Panc1 (cell line): ENCODE measurements around the gene CYP2C19. TPM values are rescaled to one million over a fixed set of nuclear protein-coding genes. Genes with fewer than 3 reads are reported as not detected.

Source experiments
- ATAC-seq: fragments of 200-7000 bp; cut with Tn5 transposase; 2 replicates; pipeline ENCODE4 v1.9.1; 2020; ENCODE audit warnings: mild to moderate bottlenecking, moderate library complexity
- Bru-seq: library from RNA; stranded (reverse); fragments of 400-500 nt; gene quantifications from one replicate; lab custom pipeline; 2021; lab: Mats Ljungman, UMichigan
- BruChase-seq, 2 experiments: library from RNA; stranded (reverse); fragments of 400-500 nt; gene quantifications; one replicate each; lab custom pipeline; 2021; lab: Mats Ljungman, UMichigan
- BruUV-seq: library from RNA; stranded (reverse); fragments of 400-500 nt; replicated peaks from 2 replicates; lab custom pipeline; 2021; lab: Mats Ljungman, UMichigan
- CTCF ChIA-PET: fragments of 300-600 bp; sonication (Branson Sonifier 250); formaldehyde crosslinking; loops from one replicate; lab custom pipeline; 2022; ENCODE audit warnings: antibody characterized with exemption; lab: Charles Lee
- POLR2A ChIA-PET: fragments of 300-600 bp; sonication (Branson Sonifier 250); formaldehyde crosslinking; loops from one replicate; lab custom pipeline; 2022; ENCODE audit warnings: antibody characterized with exemption; lab: Charles Lee
- DNase-seq: peaks from one replicate; pipeline ENCODE4 v3.0.0-alpha.2; 2010; ENCODE audit warnings: low read depth, low spot score
- H3K27ac ChIP-seq: 2 replicates; pipeline ENCODE4 v1.5.1; 2011; ENCODE audit warnings: mild to moderate bottlenecking, low read length, inconsistent platforms
- H3K27me3 ChIP-seq: fragments of 200-500 bp; sonication (Bioruptor generic); 2 replicates; pipeline ENCODE4 v1.6.0; 2014; ENCODE audit warnings: low read length, inconsistent platforms; ENCODE audit not compliant: control insufficient read depth, insufficient read depth
- H3K36me3 ChIP-seq: fragments of 200-500 bp; sonication (Bioruptor generic); 2 replicates; pipeline ENCODE4 v1.5.1; 2014; ENCODE audit warnings: inconsistent platforms, mild to moderate bottlenecking, low read length, moderate library complexity; ENCODE audit not compliant: control insufficient read depth, insufficient read depth
- H3K4me1 ChIP-seq: 2 replicates; pipeline ENCODE4 v1.5.1; 2011; ENCODE audit warnings: inconsistent platforms, mild to moderate bottlenecking, low read length, moderate library complexity; ENCODE audit not compliant: control insufficient read depth, insufficient read depth
- H3K4me3 ChIP-seq, 2 experiments: 2 replicates each; pipeline ENCODE4 v1.5.1; 2011 to 2012; ENCODE audit warnings: low read depth in 2 of 2, low read length in 2 of 2, mild to moderate bottlenecking in 2 of 2, inconsistent platforms in 1 of 2, moderate library complexity in 1 of 2
- H3K9me3 ChIP-seq: fragments of 200-500 bp; sonication (Bioruptor generic); 2 replicates; pipeline ENCODE4 v1.5.1; 2014; ENCODE audit warnings: low read depth, mild to moderate bottlenecking, inconsistent platforms, low read length, moderate library complexity; ENCODE audit not compliant: control insufficient read depth, insufficient read depth
- POLR2AphosphoS5 ChIP-seq: IDR thresholded peaks from 2 replicates; pipeline ENCODE4 v1.6.1; 2012; ENCODE audit warnings: mild to moderate bottlenecking, low read depth, low read length, moderate library complexity
- SIN3A ChIP-seq: IDR thresholded peaks from 2 replicates; pipeline ENCODE4 v1.6.1; 2012; ENCODE audit warnings: low read depth, mild to moderate bottlenecking, low read length, moderate library complexity, borderline replicate concordance; ENCODE audit not compliant: insufficient read depth
- TCF7L2 ChIP-seq: IDR thresholded peaks from 2 replicates; pipeline ENCODE4 v1.6.1; 2011; ENCODE audit warnings: mild to moderate bottlenecking, low read depth, low read length, inconsistent platforms
- in situ Hi-C: cut with HindIII; loops from 2 replicates; pipeline ENCODE4 v1.10.0; 2016; ENCODE audit warnings: low sequenced_read_pairs, low pct_unique_long_range_greater_than_20kb
- intact Hi-C: fragments of 100-400 bp; cut with micrococcal nuclease; formaldehyde crosslinking; loops from one replicate; pipeline ENCODE4 v1.10.0; 2022; ENCODE audit not compliant: unreplicated experiment
- long read RNA-seq: library from polyadenylated mRNA; unstranded; transcript quantifications from one replicate; pipeline ENCODE4 v2.0.0, GENCODE V29; 2021; ENCODE audit not compliant: unreplicated experiment
- polyA plus RNA-seq: library from polyadenylated mRNA; unstranded; fragments of >200 nt; gene quantifications from one replicate; pipeline ENCODE4 v1.2.1, GENCODE V29; 2012; ENCODE audit warnings: missing spikeins; ENCODE audit not compliant: insufficient read length
- total RNA-seq: library from RNA; stranded (reverse); gene quantifications from one replicate; pipeline ENCODE4 v1.2.1, GENCODE V29; 2021; ENCODE audit not compliant: unreplicated experiment
- TF ChIP-seq, protein P1 (sequence below): fragments of 450-650 bp; IDR thresholded peaks from 2 replicates; pipeline ENCODE4 v1.5.1; 2017; ENCODE audit warnings: mild to moderate bottlenecking
- TF ChIP-seq, protein P2 (sequence below), 2 experiments: IDR thresholded peaks; 2 replicates each; pipeline ENCODE4 v1.6.1; 2011 to 2012; ENCODE audit warnings: low read depth in 2 of 2, control low read depth in 1 of 2, low read length in 1 of 2, mild to moderate bottlenecking in 1 of 2, moderate library complexity in 1 of 2; ENCODE audit not compliant: insufficient read depth in 1 of 2

Gene CYP2C19
- total RNA-seq: 0.15 TPM
- polyA plus RNA-seq: not detected
- not detected for Bru-seq, nascent RNA
- BruChase-seq, experiment 1, labeled RNA remaining after a 2-hour chase: percentile 25 among the genes with signal in this experiment
- percentile 26 among the genes with signal in this experiment for BruChase-seq, experiment 2, labeled RNA remaining after a 6-hour chase
- long read RNA-seq: 0 reads

DNA sequence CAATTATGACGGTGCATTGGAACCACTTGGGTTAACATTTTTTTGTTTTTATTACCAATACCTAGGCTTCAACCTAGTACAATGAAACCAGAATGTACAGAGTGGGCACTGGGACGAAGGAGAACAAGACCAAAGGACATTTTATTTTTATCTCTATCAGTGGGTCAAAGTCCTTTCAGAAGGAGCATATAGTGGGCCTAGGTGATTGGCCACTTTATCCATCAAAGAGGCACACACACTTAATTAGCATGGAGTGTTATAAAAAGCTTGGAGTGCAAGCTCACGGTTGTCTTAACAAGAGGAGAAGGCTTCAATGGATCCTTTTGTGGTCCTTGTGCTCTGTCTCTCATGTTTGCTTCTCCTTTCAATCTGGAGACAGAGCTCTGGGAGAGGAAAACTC is at the start of gene CYP2C19:
Gene CYP2C19 (plus strand): TSS at position 289 of the 400 bp plus-strand sequence. CDS start 25 bp downstream, at position 314.
- DNase-seq (no peak), ATAC-seq (no peak)
- in situ Hi-C loops (no loop called here), intact Hi-C loops (no loop called here)
- ChIA-PET POLR2A (no interaction called here), CTCF (no interaction called here)
- no peak for TF ChIP-seq TCF7L2
- TF ChIP-seq, protein P1, sequence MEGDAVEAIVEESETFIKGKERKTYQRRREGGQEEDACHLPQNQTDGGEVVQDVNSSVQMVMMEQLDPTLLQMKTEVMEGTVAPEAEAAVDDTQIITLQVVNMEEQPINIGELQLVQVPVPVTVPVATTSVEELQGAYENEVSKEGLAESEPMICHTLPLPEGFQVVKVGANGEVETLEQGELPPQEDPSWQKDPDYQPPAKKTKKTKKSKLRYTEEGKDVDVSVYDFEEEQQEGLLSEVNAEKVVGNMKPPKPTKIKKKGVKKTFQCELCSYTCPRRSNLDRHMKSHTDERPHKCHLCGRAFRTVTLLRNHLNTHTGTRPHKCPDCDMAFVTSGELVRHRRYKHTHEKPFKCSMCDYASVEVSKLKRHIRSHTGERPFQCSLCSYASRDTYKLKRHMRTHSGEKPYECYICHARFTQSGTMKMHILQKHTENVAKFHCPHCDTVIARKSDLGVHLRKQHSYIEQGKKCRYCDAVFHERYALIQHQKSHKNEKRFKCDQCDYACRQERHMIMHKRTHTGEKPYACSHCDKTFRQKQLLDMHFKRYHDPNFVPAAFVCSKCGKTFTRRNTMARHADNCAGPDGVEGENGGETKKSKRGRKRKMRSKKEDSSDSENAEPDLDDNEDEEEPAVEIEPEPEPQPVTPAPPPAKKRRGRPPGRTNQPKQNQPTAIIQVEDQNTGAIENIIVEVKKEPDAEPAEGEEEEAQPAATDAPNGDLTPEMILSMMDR: no peak
- no peak for TF ChIP-seq SIN3A
- no peak for TF ChIP-seq POLR2AphosphoS5
- TF ChIP-seq, protein P2, sequence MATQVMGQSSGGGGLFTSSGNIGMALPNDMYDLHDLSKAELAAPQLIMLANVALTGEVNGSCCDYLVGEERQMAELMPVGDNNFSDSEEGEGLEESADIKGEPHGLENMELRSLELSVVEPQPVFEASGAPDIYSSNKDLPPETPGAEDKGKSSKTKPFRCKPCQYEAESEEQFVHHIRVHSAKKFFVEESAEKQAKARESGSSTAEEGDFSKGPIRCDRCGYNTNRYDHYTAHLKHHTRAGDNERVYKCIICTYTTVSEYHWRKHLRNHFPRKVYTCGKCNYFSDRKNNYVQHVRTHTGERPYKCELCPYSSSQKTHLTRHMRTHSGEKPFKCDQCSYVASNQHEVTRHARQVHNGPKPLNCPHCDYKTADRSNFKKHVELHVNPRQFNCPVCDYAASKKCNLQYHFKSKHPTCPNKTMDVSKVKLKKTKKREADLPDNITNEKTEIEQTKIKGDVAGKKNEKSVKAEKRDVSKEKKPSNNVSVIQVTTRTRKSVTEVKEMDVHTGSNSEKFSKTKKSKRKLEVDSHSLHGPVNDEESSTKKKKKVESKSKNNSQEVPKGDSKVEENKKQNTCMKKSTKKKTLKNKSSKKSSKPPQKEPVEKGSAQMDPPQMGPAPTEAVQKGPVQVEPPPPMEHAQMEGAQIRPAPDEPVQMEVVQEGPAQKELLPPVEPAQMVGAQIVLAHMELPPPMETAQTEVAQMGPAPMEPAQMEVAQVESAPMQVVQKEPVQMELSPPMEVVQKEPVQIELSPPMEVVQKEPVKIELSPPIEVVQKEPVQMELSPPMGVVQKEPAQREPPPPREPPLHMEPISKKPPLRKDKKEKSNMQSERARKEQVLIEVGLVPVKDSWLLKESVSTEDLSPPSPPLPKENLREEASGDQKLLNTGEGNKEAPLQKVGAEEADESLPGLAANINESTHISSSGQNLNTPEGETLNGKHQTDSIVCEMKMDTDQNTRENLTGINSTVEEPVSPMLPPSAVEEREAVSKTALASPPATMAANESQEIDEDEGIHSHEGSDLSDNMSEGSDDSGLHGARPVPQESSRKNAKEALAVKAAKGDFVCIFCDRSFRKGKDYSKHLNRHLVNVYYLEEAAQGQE (IDR thresholded peaks at IDR 0.05; ENCODE audit: insufficient read depth in 1 of 2, low read depth in 2 of 2, low read length in 1 of 2): no peak
- BruUV-seq: no TSS peak
- H3K36me3 ChIP-seq: no peaks in the 10 kb centered on the region
- H3K27me3 ChIP-seq: no peaks in the 10 kb centered on the region
- no peaks in the 10 kb centered on the region for H3K4me1 ChIP-seq
- no peak within 1 kb of the TSS for H3K4me3 ChIP-seq
- H3K27ac ChIP-seq: no peak within 1 kb of the TSS
- H3K9me3 ChIP-seq: no peaks in the 10 kb centered on the region

DNA sequence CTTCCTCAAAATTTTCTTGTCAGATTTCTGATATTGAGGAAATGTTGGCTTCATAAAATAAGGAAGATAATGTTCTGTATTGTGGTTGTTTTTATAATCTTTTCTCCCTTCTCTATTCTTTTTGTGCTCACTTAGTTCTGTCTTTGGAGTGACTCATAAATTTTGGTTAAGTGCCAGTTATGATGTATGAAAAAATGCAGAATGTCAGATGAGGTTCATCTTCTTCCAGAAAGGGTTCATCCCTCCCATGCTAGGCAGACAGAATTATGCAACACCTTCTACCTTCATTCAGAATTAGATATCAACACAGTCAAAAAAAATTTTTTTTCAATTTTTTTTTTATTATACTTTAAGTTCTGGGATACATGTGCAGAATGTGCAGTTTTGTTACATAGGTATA is 36.6 kb upstream of the CYP2C19 start:
- Histone ChIP-seq H3K27me3 (no peaks in the 10 kb centered on the region), H3K4me3 (no peak overlapping the region), H3K27ac (no peak overlapping the region), H3K9me3 (no peaks in the 10 kb centered on the region), H3K4me1 (no peaks in the 10 kb centered on the region), H3K36me3 (no peaks in the 10 kb centered on the region)
- no TSS peak for BruUV-seq
- ChIA-PET CTCF (no interaction called here), POLR2A (no interaction called here)
- ATAC-seq (no peak), DNase-seq (no peak)
- in situ Hi-C loops: no loop called here
- TF ChIP-seq POLR2AphosphoS5 (no peak), SIN3A (no peak), TCF7L2 (no peak)
- TF ChIP-seq, protein P1: no peak
- TF ChIP-seq, protein P2 (IDR thresholded peaks at IDR 0.05; ENCODE audit: insufficient read depth in 1 of 2, low read depth in 2 of 2, low read length in 1 of 2): no peak
- intact Hi-C loops: no loop called here
